NT2/D1 (cell line): ENCODE measurements around the gene RRAS.

ENCODE experiments used
- SUZ12 ChIP-seq: IDR thresholded peaks from 2 replicates; pipeline ENCODE4 v1.6.1; 2011; ENCODE audit not compliant: insufficient read length, insufficient read depth; ENCODE audit errors: extremely low read depth
- YY1 ChIP-seq: IDR thresholded peaks from 2 replicates; pipeline ENCODE4 v1.6.1; 2011; ENCODE audit not compliant: insufficient read length, insufficient read depth
- ZNF274 ChIP-seq: IDR thresholded peaks from 2 replicates; pipeline ENCODE4 v1.6.1; 2011; ENCODE audit warnings: mild to moderate bottlenecking, low read depth, low read length

GRCh38 chr19:49592486-49593232, 47.3 kb downstream of the RRAS start:
- TF ChIP-seq SUZ12 (no peak), ZNF274 (no peak), YY1 (no peak)
